OCI-LY1 (cell line): ENCODE data around the gene CFAP77.

Experiments used
- EZH2 ChIP-seq: fragments of 200-600 bp; sonication (generic), shearing (Covaris generic); IDR thresholded peaks from 2 replicates; pipeline ENCODE4 v1.8.0; 2017; ENCODE audit warnings: borderline replicate concordance, mixed run types, mild to moderate bottlenecking, antibody characterized with exemption, low read length, moderate library complexity, mixed read lengths
- TF ChIP-seq, protein P1 (sequence below): fragments of 200-600 bp; sonication (generic), shearing (Covaris generic); IDR thresholded peaks from 2 replicates; pipeline ENCODE4 v1.5.1; 2017; ENCODE audit warnings: mild to moderate bottlenecking, antibody characterized with exemption, low read length, moderate library complexity, mixed read lengths

DNA sequence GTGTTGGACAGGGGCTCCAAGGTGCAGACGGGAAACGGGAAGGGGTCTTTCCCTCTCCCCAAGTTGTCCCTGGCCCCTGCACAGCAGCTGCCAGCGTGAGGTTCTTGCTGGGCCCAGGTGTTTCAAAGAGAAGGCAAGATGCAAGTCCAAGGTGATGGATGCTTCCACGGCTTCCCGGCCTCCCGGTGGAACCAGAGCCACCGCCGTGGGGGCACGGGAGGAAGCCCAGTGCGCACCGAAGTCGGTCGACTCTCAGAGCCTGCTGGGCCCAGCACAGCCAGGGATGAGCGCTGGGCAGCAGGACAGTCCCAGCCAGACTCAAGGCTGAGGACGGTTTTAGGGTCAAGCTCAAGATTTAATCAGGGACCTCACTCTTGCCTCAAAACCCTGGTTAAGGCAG lies 147.1 kb downstream of the CFAP77 start:
- TF ChIP-seq, protein P1, sequence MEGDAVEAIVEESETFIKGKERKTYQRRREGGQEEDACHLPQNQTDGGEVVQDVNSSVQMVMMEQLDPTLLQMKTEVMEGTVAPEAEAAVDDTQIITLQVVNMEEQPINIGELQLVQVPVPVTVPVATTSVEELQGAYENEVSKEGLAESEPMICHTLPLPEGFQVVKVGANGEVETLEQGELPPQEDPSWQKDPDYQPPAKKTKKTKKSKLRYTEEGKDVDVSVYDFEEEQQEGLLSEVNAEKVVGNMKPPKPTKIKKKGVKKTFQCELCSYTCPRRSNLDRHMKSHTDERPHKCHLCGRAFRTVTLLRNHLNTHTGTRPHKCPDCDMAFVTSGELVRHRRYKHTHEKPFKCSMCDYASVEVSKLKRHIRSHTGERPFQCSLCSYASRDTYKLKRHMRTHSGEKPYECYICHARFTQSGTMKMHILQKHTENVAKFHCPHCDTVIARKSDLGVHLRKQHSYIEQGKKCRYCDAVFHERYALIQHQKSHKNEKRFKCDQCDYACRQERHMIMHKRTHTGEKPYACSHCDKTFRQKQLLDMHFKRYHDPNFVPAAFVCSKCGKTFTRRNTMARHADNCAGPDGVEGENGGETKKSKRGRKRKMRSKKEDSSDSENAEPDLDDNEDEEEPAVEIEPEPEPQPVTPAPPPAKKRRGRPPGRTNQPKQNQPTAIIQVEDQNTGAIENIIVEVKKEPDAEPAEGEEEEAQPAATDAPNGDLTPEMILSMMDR, result no peak
- TF ChIP-seq EZH2, result no peak
